ENCODE measurements around the gene C2orf49.

The C2orf49 gene

GRCh38 chr2:105396254-105397024 lies 59.1 kb downstream of the C2orf49 start:
- peak; percentile 66 for DNase-seq (ENCODE audit: low read depth)
- TF ChIP-seq CTCF (conservative IDR thresholded peaks at IDR 0.05; ENCODE audit: low read depth, low read length), result no peak

GRCh38 chr2:105397025-105397722 lies 59.8 kb downstream of the C2orf49 start:
- peak overlapping the region; percentile 97 for H3K4me3 ChIP-seq (ENCODE audit: low read length)
- TF ChIP-seq CTCF (conservative IDR thresholded peaks at IDR 0.05; ENCODE audit: low read depth, low read length), result no peak
- no peak for DNase-seq (ENCODE audit: low read depth)

More at GRCh38 chr2:105396254-105397024, 59.1 kb downstream of the C2orf49 start:
- peak overlapping the region; percentile 97 for H3K4me3 ChIP-seq (ENCODE audit: low read length)

- no peak for DNase-seq (ENCODE audit: low read depth)
- peak overlapping the region; percentile 97 for H3K4me3 ChIP-seq (ENCODE audit: low read length)
Observed at GRCh38 chr2:105397953-105398335, 60.6 kb downstream of the C2orf49 start.

GRCh38 chr2:105398336-105399206 lies 61.2 kb downstream of the C2orf49 start, which contains the start of gene FHL2:
Gene FHL2, minus strand, starts transcription at chr2:105399051. Its CDS starts 12,535 bp downstream, at chr2:105386516.
- H3K4me3 ChIP-seq (ENCODE audit: low read length), result peak within 1 kb of the TSS; percentile 97
- peak; percentile 41 for TF ChIP-seq CTCF (conservative IDR thresholded peaks at IDR 0.05; ENCODE audit: low read depth, low read length)
- DNase-seq (ENCODE audit: low read depth), result no peak

More at GRCh38 chr2:105397953-105398335, 60.6 kb downstream of the C2orf49 start:
- TF ChIP-seq CTCF (conservative IDR thresholded peaks at IDR 0.05; ENCODE audit: low read depth, low read length), result no peak
